ENCODE measurements around the gene PLA2G3. TPM values are rescaled to one million over a fixed set of nuclear protein-coding genes. Genes with fewer than 3 reads are reported as not detected.

The PLA2G3 gene
- total RNA-seq, 1 donor from 2014 or later = 6.1 TPM

DNA sequence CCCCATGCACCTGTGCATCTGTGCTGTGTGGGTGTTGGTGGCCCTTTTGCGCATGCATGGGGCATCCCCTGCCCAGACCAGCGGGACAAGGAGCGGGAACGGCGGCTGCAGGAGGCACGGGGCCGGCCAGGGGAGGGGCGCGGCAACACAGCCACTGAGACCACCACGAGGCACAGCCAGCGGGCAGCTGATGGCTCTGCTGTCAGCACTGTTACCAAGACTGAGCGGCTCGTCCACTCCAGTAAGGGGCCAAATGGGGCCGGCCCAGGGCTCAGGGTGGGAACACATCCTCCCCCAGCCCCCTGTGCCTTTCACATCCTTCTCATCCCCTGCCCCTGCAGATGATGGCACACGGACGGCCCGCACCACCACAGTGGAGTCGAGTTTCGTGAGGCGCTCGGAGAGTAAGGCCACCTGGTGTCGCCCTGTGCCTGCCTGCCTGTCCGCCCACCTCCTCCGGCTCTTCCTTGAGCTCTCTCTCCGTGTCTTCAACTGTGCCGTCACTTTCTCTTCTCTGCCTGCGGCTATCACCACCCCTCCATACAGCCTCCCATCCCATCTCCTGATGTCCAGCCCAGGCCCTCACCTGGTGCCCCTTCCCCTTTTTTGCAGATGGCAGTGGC is 43.5 kb downstream of the PLA2G3 start:
- Histone ChIP-seq H3K9me3 (no peaks in the 10 kb centered on the region), H3K36me3 (peaks cover 3 to 83% of the 10 kb centered on the region in 2 donors), H3K27me3 (no peaks in the 10 kb centered on the region), H3K4me1 (peaks cover 54% of the 10 kb centered on the region), H3K4me3 (no peak overlapping the region), H3K27ac (peak overlapping the region; percentile 97)
- DNase-seq (ENCODE audit: extremely low spot score in 2 of 2) = no peak
- intact Hi-C loops (cut with DNase I) = no loop called here
- no peak for TF ChIP-seq POLR2A (IDR thresholded peaks at IDR 0.05)
- no peak for TF ChIP-seq POLR2AphosphoS5 (IDR thresholded peaks at IDR 0.05; ENCODE audit: insufficient read depth in 1 of 2, low read depth in 1 of 2)
- TF ChIP-seq, protein P1, sequence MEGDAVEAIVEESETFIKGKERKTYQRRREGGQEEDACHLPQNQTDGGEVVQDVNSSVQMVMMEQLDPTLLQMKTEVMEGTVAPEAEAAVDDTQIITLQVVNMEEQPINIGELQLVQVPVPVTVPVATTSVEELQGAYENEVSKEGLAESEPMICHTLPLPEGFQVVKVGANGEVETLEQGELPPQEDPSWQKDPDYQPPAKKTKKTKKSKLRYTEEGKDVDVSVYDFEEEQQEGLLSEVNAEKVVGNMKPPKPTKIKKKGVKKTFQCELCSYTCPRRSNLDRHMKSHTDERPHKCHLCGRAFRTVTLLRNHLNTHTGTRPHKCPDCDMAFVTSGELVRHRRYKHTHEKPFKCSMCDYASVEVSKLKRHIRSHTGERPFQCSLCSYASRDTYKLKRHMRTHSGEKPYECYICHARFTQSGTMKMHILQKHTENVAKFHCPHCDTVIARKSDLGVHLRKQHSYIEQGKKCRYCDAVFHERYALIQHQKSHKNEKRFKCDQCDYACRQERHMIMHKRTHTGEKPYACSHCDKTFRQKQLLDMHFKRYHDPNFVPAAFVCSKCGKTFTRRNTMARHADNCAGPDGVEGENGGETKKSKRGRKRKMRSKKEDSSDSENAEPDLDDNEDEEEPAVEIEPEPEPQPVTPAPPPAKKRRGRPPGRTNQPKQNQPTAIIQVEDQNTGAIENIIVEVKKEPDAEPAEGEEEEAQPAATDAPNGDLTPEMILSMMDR (IDR thresholded peaks at IDR 0.05) = no peak

DNA sequence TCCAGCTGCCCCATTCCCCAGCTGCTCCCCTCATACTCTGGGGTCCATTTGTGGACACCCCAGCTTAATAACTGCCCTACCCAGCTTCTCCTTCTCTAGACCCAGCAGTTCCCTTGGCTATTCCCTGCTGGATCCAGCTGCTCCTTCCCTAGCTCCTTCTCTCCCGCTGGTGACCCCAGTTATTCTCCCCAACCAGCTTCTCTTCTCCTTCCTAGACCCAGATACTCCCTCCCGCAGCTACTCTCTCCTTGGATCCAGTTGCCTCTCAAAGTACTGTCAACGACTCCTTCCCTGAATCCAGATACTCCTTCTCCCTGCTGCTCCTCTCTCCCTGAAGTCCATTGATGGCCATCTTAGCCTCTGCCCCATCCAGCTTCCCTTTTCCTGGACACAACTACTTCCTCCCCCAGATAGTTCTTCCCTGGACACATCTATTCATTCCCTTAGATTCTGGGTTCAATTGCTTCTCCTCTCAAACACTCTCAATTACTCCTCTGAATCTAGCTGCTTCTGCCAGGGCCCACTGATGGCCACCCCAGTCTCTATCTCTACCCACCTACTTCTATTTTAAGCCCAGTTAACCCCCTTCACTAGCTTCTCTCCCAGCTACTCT is 44.6 kb downstream of the PLA2G3 start:
- no peak overlapping the region for H3K4me3 ChIP-seq
- peak overlapping the region; percentile 97 for H3K27ac ChIP-seq
- intact Hi-C loops (cut with DNase I) = no loop called here
- H3K27me3 ChIP-seq = no peaks in the 10 kb centered on the region
- TF ChIP-seq POLR2AphosphoS5 (IDR thresholded peaks at IDR 0.05; ENCODE audit: insufficient read depth in 1 of 2, low read depth in 1 of 2) (no peak), POLR2A (IDR thresholded peaks at IDR 0.05) (no peak)
- TF ChIP-seq, protein P1 (IDR thresholded peaks at IDR 0.05) = no peak
- DNase-seq (ENCODE audit: extremely low spot score in 2 of 2) = no peak
- H3K9me3 ChIP-seq = no peaks in the 10 kb centered on the region
- peaks cover 10 to 85% of the 10 kb centered on the region in 2 donors for H3K36me3 ChIP-seq
- peaks cover 53% of the 10 kb centered on the region for H3K4me1 ChIP-seq

DNA sequence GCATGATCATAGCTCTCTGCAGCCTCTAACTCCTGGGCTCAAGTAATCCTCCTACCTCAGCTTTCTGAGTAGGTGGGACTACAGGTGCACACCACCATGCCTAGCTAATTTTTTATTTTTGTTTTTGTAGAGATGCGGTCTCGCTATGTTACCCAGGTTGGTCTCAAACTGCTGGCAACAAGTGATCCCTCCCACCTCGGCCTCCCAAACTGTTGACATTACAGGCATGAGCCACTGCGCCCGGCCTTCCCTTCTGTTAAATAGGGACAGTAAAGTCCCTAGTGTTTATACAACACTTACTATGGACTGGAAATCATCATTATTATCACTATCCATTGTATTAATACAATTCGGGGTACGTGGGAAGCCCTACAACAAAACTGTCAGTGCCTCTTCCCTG is 45.6 kb downstream of the PLA2G3 start:
- Histone ChIP-seq H3K36me3 (peaks cover 9 to 85% of the 10 kb centered on the region in 2 donors), H3K27ac (peak overlapping the region; percentile 97), H3K9me3 (no peaks in the 10 kb centered on the region), H3K4me3 (no peak overlapping the region), H3K4me1 (peaks cover 53% of the 10 kb centered on the region), H3K27me3 (no peaks in the 10 kb centered on the region)
- DNase-seq (ENCODE audit: extremely low spot score in 2 of 2) = no peak
- TF ChIP-seq POLR2AphosphoS5 (IDR thresholded peaks at IDR 0.05; ENCODE audit: insufficient read depth in 1 of 2, low read depth in 1 of 2) (no peak), POLR2A (IDR thresholded peaks at IDR 0.05) (no peak)
- TF ChIP-seq, protein P1 (IDR thresholded peaks at IDR 0.05) = no peak
- intact Hi-C loops (cut with DNase I) = no loop called here

DNA sequence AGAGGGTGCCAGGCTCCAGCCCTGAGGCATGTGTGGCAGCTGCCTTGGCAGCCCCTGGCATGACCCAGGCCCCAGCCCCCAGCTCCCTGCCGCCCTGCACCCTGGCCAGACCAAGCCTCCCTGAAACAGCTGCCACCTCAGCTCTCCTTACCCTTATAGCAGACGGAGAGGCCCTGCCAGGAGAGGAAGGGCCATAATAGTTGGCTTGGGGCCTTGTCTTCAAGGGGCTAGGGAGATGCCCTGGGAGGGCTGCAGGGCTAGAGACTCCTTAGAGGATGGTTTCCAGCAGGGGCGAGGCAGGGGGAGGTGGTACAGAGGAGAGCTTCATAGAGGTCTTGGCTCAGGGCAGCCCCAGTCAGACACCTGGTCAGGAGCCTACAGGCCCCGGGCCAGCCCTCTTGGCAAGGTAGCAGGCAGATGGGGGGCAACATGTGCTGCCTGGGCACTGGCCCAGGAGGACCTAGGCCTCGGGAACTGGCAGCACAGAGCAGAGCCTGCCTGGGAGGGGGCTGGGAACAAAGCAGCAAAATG is 46.2 kb downstream of the PLA2G3 start:
- peaks cover 52% of the 10 kb centered on the region for H3K4me1 ChIP-seq
- no peaks in the 10 kb centered on the region for H3K9me3 ChIP-seq
- TF ChIP-seq POLR2AphosphoS5 (IDR thresholded peaks at IDR 0.05; ENCODE audit: insufficient read depth in 1 of 2, low read depth in 1 of 2) (peak in 1 of 2 donors; percentile 55), POLR2A (IDR thresholded peaks at IDR 0.05) (no peak)
- peak overlapping the region in 1 of 2 donors; percentile 43 for H3K4me3 ChIP-seq
- peaks cover 7 to 88% of the 10 kb centered on the region in 2 donors for H3K36me3 ChIP-seq
- intact Hi-C loops (cut with DNase I) = no loop called here
- no peak for DNase-seq (ENCODE audit: extremely low spot score in 2 of 2)
- peak overlapping the region; percentile 97 for H3K27ac ChIP-seq
- H3K27me3 ChIP-seq = no peaks in the 10 kb centered on the region

DNA sequence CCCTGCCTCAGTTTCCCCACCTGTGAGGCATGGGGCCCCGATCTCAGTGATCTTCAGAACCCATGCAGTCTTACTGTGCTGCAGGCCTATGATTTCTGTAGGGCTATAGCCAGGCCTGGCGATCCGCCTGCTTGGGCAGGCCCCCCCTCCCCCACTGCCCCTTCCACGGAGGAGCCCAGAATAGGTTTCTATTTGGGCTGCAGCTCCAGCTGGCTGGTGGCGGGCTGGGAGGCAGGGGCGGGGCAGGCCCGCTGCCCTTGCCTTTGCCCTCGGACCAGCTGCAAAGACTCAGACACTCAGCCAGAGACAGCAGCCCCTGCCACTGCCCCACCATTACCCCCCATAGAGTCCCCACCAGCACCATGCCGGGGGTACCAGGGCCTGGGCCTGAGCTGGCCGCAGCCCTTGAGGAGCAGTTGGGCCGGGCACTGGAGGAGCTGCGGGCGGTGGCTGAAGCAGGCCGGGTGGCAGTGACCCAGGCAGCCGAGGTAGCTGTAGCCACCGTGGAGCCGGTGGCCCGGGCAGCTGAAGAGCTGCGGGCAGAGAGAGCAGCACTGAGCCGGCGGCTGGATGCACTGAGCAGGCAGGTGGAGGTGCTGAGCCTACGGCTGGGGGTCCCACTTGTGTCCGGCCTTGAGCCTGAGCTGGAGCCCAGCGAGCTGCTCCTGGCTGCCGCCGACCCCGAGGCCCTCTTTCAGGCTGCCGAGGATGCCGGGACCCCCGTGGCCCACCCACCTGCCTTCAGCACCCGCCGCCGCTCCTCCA is 47.0 kb downstream of the PLA2G3 start:
- Histone ChIP-seq H3K4me3 (peak overlapping the region in 1 of 2 donors; percentile 43), H3K36me3 (peaks cover 7 to 96% of the 10 kb centered on the region in 2 donors), H3K27ac (peak overlapping the region; percentile 97), H3K27me3 (no peaks in the 10 kb centered on the region), H3K4me1 (peaks cover 51% of the 10 kb centered on the region), H3K9me3 (no peaks in the 10 kb centered on the region)
- DNase-seq (ENCODE audit: extremely low spot score in 2 of 2) = peak in 1 of 2 donors; percentile 79
- TF ChIP-seq POLR2AphosphoS5 (IDR thresholded peaks at IDR 0.05; ENCODE audit: insufficient read depth in 1 of 2, low read depth in 1 of 2) = no peak
- TF ChIP-seq POLR2A (IDR thresholded peaks at IDR 0.05) = no peak
- TF ChIP-seq, protein P1 (IDR thresholded peaks at IDR 0.05) = no peak
- intact Hi-C loops (cut with DNase I) = no loop called here

Measured in vagina (tissue), 2 donors.